SH-SY5Y (cell line): Measurements from ENCODE around the gene POLR2L.

Experiments used
- GATA2 ChIP-seq: IDR thresholded peaks from 2 replicates; pipeline ENCODE4 v1.6.1; 2011; ENCODE audit warnings: mild to moderate bottlenecking, low read depth, low read length
- GATA3 ChIP-seq: IDR thresholded peaks from 2 replicates; pipeline ENCODE4 v1.6.1; 2011; ENCODE audit warnings: low read depth, mild to moderate bottlenecking, low read length, moderate library complexity

- TF ChIP-seq GATA2 (no peak), GATA3 (no peak)
These were observed 15.5 kb downstream of the POLR2L start for GRCh38 chr11:826836-827145.
